Thyroid gland (tissue), 4 donors: ENCODE results near the gene ZCCHC10.

Source experiments
- POLR2A ChIP-seq, 2 donors: fragments of 450-650 bp; IDR thresholded peaks; one replicate each; pipeline ENCODE4 v1.6.1; 2017; ENCODE audit warnings: antibody characterized with exemption in 2 of 2, mild to moderate bottlenecking in 2 of 2, moderate library complexity in 1 of 2
- TF ChIP-seq, protein P1 (sequence below), 6 experiments: fragments of 200-600 bp in 3 of 6; fragments of 450-650 bp in 3 of 6; sonication (generic) in 3 of 6; IDR thresholded peaks; one replicate each; pipeline ENCODE4 v1.5.1; 2016 to 2019; ENCODE audit warnings: antibody characterized with exemption in 6 of 6, mild to moderate bottlenecking in 2 of 6, inconsistent platforms in 1 of 6, moderate library complexity in 1 of 6

DNA sequence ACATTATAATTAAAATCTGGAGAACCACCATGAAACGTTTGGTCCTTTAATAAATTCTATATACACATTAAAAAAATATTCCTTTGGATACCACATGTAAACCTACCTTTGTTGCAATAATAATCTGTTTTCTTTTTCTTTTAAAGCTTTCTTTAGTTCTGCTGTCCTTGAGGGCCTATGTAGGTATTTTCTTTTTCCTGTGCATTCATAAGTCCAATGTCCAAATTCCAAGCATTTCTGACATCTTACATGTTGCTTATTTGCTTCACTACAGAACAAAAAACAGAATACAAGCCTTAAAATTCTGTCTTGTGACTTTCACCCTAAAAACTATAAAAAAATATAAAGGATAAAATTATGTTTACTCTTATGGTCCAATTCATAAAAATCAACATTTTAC lies 19.7 kb downstream of the ZCCHC10 start:
- TF ChIP-seq POLR2A (IDR thresholded peaks at IDR 0.05): no peak
- TF ChIP-seq, protein P1, sequence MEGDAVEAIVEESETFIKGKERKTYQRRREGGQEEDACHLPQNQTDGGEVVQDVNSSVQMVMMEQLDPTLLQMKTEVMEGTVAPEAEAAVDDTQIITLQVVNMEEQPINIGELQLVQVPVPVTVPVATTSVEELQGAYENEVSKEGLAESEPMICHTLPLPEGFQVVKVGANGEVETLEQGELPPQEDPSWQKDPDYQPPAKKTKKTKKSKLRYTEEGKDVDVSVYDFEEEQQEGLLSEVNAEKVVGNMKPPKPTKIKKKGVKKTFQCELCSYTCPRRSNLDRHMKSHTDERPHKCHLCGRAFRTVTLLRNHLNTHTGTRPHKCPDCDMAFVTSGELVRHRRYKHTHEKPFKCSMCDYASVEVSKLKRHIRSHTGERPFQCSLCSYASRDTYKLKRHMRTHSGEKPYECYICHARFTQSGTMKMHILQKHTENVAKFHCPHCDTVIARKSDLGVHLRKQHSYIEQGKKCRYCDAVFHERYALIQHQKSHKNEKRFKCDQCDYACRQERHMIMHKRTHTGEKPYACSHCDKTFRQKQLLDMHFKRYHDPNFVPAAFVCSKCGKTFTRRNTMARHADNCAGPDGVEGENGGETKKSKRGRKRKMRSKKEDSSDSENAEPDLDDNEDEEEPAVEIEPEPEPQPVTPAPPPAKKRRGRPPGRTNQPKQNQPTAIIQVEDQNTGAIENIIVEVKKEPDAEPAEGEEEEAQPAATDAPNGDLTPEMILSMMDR (IDR thresholded peaks at IDR 0.05): no peak
